Measurements from ENCODE around the gene NRCAM. TPM values are rescaled to one million over a fixed set of nuclear protein-coding genes. Genes with fewer than 3 reads are reported as not detected.

NRCAM gene
- total and polyA plus RNA-seq, 2 donors (not counting 1 experiment from before 2014, with no cell fraction given), result 0.75 to 4.6 TPM

- TF ChIP-seq CTCF (IDR thresholded peaks at IDR 0.05) (no peak), EZH2 (IDR thresholded peaks at IDR 0.05; ENCODE audit: borderline replicate concordance, insufficient read depth, low read depth, low read length, poor library complexity, severe bottlenecking) (no peak)
- no peaks in the 10 kb centered on the region for H3K36me3 ChIP-seq (replicated peaks in 1 of 2; ENCODE audit: control extremely low read depth in 1 of 2, control insufficient read depth in 1 of 2, extremely low read depth in 1 of 2, insufficient read depth in 2 of 2, low read length in 1 of 2)
- H3K27me3 Mint-ChIP-seq, result no peaks in the 10 kb centered on the region
- no peaks in the 10 kb centered on the region for H3K79me2 ChIP-seq (ENCODE audit: control insufficient read depth, insufficient read depth, low read length)
- no peak overlapping the region for H3K4me3 Mint-ChIP-seq
- no peaks in the 10 kb centered on the region for H3K9me3 Mint-ChIP-seq (ENCODE audit: insufficient read depth)
- no peak overlapping the region for H2AFZ ChIP-seq (ENCODE audit: insufficient read depth, low read depth, low read length, poor library complexity, severe bottlenecking)
- H4K20me1 ChIP-seq (ENCODE audit: control insufficient read depth, insufficient read depth, low read length, poor library complexity, severe bottlenecking), result no peaks in the 10 kb centered on the region
- no peak for DNase-seq
- no peak overlapping the region for H3K27ac ChIP-seq (ENCODE audit: low read length in 2 of 2)
- no peaks in the 10 kb centered on the region for H3K9me3 ChIP-seq (ENCODE audit: control extremely low read depth in 1 of 3, control insufficient read depth in 2 of 3, insufficient read depth in 1 of 3, low read length in 2 of 3)
- peaks cover 0 to 8% of the 10 kb centered on the region in 2 donors for H3K4me1 ChIP-seq (ENCODE audit: control insufficient read depth in 2 of 2, insufficient read depth in 2 of 2, low read length in 2 of 2)
- WGBS (ENCODE audit: insufficient coverage), result 95% methylated on average over 3 of the region's 4 CpGs
- H3K4me2 ChIP-seq (replicated peaks; ENCODE audit: low read depth, low read length, poor library complexity, severe bottlenecking), result no peak overlapping the region
- peaks cover 23% of the 10 kb centered on the region for H3K4me1 Mint-ChIP-seq
- intact Hi-C loops (cut with micrococcal nuclease), result loop anchor here (10.0 kb wide), 1 partner anchor 92 kb away; no protein-coding TSS in a partner anchor
- no peak overlapping the region for H3K9ac ChIP-seq (ENCODE audit: low read length)
- no peak for ATAC-seq (ENCODE audit: low read depth)
- no peaks in the 10 kb centered on the region for H3K27me3 ChIP-seq (replicated peaks in 1 of 4; ENCODE audit: control extremely low read depth in 1 of 4, control insufficient read depth in 3 of 4, insufficient read depth in 4 of 4, low read length in 3 of 4)
- no peak overlapping the region for H3K27ac Mint-ChIP-seq
- CTCF ChIA-PET, result no interaction called here
- POLR2A ChIA-PET, result no interaction called here
- H3K4me3 ChIP-seq (ENCODE audit: control extremely low read depth in 1 of 5, extremely low read depth in 1 of 5, insufficient read depth in 1 of 5, low read depth in 2 of 5, low read length in 4 of 5), result no peak overlapping the region
Measured at GRCh38 chr7:108322925-108323832, 133.1 kb downstream of the NRCAM start.

- CTCF ChIA-PET, result no interaction called here
- DNase-seq, result no peak
Measured at GRCh38 chr7:108322046-108322445, 134.2 kb downstream of the NRCAM start.

More at GRCh38 chr7:108322046-108322445, 134.2 kb downstream of the NRCAM start:
- Histone ChIP-seq H3K4me1 (ENCODE audit: control insufficient read depth in 2 of 2, insufficient read depth in 2 of 2, low read length in 2 of 2) (peaks cover 0 to 1% of the 10 kb centered on the region in 2 donors), H3K27me3 (replicated peaks in 1 of 4; ENCODE audit: control extremely low read depth in 1 of 4, control insufficient read depth in 3 of 4, insufficient read depth in 4 of 4, low read length in 3 of 4) (no peaks in the 10 kb centered on the region), H3K4me2 (replicated peaks; ENCODE audit: low read depth, low read length, poor library complexity, severe bottlenecking) (no peak overlapping the region), H3K9me3 (ENCODE audit: control extremely low read depth in 1 of 3, control insufficient read depth in 2 of 3, insufficient read depth in 1 of 3, low read length in 2 of 3) (no peaks in the 10 kb centered on the region), H3K36me3 (replicated peaks in 1 of 2; ENCODE audit: control extremely low read depth in 1 of 2, control insufficient read depth in 1 of 2, extremely low read depth in 1 of 2, insufficient read depth in 2 of 2, low read length in 1 of 2) (no peaks in the 10 kb centered on the region), H3K4me3 (ENCODE audit: control extremely low read depth in 1 of 5, extremely low read depth in 1 of 5, insufficient read depth in 1 of 5, low read depth in 2 of 5, low read length in 4 of 5) (no peak overlapping the region), H3K27ac (ENCODE audit: low read length in 2 of 2) (no peak overlapping the region), H3K79me2 (ENCODE audit: control insufficient read depth, insufficient read depth, low read length) (no peaks in the 10 kb centered on the region), H2AFZ (ENCODE audit: insufficient read depth, low read depth, low read length, poor library complexity, severe bottlenecking) (no peak overlapping the region), H3K9ac (ENCODE audit: low read length) (no peak overlapping the region), H4K20me1 (ENCODE audit: control insufficient read depth, insufficient read depth, low read length, poor library complexity, severe bottlenecking) (no peaks in the 10 kb centered on the region)
- no peak for TF ChIP-seq EZH2 (IDR thresholded peaks at IDR 0.05; ENCODE audit: borderline replicate concordance, insufficient read depth, low read depth, low read length, poor library complexity, severe bottlenecking)
- no peak for TF ChIP-seq CTCF (IDR thresholded peaks at IDR 0.05)
- Mint-ChIP-seq H3K27ac (no peak overlapping the region), H3K9me3 (ENCODE audit: insufficient read depth) (no peaks in the 10 kb centered on the region), H3K4me3 (no peak overlapping the region), H3K27me3 (no peaks in the 10 kb centered on the region), H3K4me1 (peaks cover 12% of the 10 kb centered on the region)
- intact Hi-C loops (cut with micrococcal nuclease), result loop anchor here (10.0 kb wide), 1 partner anchor 93 kb away; no protein-coding TSS in a partner anchor
- no peak for ATAC-seq (ENCODE audit: low read depth)
- 83% methylated on average over 1 of the region's 2 CpGs for WGBS (ENCODE audit: insufficient coverage)
- POLR2A ChIA-PET, result no interaction called here

Measured in B cell (primary cell).